NCI-H146 (cell line): ENCODE data around the gene NEU4.
A peak's percentile ranks its signal among the peaks of the same experiment; 100 is the strongest.
"Not testable (repeated sequence)": the region's sequence is repeated elsewhere in the genome, so short reads cannot be mapped to it uniquely, and the experiment has no call there.

ENCODE experiments used
- DNase-seq: peaks from one replicate; lab custom pipeline; 2025; lab: John Stamatoyannopoulos, UW

NEU4 gene, protein sequence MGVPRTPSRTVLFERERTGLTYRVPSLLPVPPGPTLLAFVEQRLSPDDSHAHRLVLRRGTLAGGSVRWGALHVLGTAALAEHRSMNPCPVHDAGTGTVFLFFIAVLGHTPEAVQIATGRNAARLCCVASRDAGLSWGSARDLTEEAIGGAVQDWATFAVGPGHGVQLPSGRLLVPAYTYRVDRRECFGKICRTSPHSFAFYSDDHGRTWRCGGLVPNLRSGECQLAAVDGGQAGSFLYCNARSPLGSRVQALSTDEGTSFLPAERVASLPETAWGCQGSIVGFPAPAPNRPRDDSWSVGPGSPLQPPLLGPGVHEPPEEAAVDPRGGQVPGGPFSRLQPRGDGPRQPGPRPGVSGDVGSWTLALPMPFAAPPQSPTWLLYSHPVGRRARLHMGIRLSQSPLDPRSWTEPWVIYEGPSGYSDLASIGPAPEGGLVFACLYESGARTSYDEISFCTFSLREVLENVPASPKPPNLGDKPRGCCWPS

DNA sequence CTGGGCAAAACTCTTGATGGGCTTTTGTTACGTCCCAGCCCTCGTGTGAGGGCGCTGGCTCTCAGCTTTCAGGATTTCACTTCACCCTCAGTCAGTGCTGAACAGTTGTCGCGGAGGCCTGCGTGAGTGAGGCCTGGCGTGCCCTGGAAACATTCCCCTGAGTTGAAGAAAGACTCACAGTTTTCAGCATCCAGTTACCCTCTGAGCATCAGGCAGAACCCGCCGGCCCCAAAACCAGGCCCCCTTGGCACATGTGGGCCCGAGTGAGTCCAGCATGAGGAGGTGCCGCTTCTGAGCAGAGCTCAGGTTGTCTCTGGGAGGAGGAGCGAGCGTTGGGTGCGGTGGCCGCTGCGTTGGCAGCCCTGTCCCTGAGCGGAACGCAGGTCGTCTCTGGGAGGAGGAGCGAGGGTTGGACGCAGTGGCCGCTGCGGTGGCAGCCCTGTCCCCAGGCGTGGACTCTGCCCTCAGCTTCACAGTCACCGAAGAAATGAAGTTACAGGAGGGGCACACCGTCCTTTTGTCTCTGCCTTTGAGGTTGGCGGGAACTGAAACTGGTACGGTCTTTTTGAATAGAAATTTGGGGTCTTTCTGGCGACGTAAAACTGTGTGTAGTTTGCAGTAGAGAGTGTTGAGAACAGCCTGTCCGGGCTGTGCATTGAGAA is at the start of gene NEU4:
Gene NEU4 (plus strand): TSS at position 473 of the 662 bp plus-strand sequence. CDS start 5,292 bp downstream, outside the sequence.
- no peak for DNase-seq

DNA sequence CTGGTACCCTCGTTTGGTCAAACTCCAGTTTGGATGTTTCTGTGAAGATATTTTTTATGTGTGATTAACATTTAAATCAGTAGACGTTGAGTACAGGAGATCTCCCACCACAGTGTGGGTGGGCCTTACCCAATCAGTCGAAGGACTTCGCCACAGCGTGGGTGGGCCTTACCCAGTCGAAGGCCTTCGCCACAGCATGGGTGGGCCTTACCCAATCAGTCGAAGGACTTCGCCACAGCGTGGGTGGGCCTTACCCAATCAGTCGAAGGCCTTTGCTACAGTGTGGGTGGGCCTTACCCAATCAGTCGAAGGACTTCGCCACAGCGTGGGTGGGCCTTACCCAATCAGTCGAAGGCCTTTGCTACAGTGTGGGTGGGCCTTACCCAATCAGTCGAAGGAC is 49.1 kb upstream of the NEU4 start:
- not testable (repeated sequence) for DNase-seq

DNA sequence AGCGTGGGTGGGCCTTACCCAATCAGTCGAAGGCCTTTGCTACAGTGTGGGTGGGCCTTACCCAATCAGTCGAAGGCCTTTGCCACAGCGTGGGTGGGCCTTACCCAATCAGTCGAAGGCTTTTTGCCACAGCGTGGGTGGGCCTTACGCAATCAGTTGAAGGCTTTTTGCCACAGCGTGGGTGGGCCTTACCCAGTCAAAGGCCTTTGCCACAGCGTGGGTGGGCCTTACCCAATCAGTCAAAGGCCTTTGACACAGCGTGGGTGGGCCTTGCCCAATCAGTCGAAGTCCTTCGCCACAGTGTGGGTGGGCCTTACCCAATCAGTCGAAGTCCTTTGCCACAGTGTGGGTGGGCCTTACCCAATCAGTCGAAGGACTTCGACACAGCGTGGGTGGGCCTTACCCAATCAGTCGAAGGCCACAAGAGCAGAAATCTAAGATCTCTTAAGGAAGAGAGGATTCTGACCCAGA is 48.7 kb upstream of the NEU4 start:
- no peak for DNase-seq

DNA sequence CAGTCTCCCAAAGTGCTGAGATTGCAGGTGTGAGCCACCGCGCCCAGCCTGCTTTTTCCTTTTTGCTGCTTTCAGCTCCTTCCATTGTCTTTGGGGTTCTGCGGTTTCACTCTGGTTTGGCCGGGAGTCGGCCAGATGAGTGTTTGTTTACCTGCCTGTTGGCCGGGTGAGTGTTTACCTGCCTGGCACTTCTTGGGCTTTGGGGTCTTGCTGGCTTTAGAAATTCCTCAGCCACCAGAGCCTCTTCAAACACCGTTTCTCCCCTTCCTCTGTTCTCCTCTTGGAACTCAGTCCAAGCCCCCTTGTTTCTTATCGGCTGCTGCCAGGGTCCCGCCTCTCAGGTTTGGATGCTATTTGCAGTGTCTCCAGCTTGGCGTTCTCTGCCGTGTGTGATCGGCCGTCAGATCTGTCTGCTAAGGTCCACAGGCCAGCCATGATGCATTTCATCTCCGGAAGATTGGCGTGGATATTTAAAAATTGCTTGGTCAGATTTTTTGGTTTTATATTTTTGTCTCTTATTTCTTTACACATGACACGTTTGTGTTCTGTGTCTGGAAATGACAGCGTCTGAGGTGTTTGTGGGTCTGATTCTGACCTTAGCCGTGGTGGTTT is 46.6 kb upstream of the NEU4 start:
- no peak for DNase-seq

DNA sequence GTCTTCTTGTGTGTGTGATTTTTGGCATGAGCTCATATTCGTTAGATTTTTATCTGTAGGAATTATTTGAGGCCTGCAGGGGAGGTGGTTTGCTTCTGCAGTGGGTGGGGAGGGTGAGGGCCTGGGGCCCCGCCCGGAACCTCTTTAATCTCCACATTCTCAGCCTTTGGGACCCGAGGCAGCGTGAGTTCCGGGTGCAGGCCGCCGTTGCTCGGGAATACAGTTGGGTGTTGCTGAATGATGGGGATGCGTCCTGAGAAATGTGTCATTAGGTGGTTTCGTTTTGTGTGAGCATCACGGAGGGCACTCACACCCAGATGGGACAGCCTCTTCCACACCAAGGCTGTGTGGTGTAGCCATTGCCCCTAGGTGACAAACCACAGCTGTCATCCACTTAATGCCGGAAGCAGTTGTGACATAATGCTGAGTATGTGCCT is 46.0 kb upstream of the NEU4 start:
- DNase-seq = no peak

DNA sequence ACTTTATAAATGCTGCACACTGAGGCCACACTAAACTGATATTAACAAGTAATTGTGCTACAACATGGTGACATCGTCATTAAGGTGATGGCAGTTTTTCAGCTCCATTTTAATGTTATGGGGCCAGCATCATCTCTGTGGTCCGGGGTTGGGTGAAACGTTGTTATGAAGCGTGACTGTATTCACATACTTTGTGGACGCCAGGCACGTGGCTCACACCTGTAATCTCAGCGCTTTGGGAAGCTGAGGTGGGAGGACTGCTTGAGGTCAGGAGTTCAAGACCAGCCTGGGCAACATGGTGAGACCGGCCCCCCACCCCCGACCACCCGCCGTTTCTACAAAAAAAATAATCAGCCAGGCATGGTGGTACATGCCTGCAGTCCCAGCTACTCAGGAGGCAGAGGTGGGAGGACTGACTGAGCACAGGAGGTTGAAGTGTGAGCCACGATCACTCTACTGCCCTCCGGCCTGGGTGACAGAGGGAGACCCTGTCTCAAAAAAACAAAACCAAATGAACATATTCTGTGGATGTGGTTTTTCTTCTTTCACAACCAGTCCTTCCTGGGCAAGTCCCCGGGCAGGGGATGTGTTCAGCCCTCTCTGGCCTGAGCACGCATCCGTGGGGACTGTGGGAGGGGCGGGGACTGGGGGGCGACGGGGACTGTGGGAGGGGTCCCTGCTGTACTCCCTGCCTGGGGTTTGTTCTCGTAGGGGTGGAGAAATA is 45.3 kb upstream of the NEU4 start:
- DNase-seq = no peak

DNA sequence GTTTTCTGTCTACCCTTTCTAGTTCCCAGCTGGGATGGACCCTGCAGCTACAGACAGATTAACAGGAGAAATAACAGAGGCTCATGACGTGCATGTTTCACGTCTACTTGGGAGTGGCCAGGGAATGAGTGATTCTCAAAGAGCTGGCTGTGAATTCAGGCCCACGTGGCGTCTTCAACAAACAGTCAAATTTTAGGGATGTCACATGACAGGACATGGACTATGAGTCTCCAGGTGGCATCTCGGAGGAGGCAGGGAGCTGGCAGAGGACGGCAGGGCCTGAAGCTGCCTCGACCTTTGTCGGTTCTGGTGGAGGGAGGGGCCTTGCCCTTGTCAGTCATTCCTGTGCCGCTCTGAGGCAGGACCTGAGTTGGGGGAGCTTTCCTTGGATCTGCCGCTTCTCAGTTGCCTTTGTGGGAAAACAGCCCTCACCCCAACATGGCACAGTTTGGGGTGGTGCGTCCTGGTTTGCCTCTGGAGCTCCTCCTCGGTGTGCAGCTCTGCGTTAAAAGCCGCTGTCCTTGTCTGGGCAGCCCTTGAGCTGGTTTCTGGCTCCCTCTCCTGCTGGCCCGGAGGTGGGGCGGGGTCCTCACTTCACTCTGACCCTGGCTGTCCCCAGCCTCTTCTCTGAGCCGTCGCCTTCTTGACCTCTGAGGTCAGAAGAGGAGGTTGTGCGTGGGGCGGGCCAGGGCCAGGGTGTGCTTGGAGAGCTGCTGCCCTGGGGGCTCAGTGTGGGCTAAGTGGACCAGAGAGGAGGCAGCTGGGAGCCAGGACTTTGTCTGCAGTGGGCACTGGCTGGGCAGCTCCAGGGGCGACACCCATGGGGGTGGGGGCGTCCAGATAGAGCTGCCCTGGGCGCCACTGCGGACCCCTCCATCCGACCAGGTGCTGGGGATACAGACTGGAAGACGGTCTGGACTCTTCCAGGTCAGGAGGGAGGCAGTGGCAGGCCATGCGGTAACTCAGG is 44.4 kb upstream of the NEU4 start:
- DNase-seq = no peak

DNA sequence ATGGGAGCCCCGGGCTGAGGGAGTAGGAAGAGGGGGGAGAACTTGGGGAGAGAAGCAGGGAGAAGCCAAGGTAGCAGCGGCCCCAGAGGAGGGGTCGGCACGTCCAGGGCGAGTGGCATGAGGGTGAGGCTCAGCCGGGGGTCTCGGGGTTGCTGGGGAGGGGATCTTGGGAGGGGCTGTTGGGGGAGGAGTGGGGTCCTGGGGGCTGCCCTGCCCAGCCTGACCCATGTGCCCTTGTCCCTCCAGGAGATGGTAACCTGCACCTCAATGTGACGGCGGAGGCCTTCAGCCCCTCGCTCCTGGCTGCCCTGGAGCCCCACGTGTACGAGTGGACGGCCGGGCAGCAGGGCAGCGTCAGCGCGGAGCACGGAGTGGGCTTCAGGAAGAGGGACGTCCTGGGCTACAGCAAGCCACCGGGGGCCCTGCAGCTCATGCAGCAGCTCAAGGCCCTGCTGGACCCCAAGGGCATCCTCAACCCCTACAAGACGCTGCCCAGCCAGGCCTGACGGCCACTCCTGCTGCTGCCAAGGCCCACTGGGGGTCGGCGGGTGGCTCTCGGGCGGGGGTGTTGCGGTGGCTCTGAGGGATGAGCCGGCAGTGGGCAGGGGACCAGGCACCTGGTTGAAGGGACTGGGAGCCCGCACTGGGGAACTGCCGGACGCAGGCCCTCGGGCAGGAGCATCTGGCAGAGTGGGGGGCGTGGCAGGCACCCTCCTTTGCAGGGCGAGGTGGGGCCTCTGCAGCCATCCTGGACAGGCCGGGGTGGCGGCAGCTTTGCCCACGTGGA is 41.3 kb upstream of the NEU4 start:
- no peak for DNase-seq

DNA sequence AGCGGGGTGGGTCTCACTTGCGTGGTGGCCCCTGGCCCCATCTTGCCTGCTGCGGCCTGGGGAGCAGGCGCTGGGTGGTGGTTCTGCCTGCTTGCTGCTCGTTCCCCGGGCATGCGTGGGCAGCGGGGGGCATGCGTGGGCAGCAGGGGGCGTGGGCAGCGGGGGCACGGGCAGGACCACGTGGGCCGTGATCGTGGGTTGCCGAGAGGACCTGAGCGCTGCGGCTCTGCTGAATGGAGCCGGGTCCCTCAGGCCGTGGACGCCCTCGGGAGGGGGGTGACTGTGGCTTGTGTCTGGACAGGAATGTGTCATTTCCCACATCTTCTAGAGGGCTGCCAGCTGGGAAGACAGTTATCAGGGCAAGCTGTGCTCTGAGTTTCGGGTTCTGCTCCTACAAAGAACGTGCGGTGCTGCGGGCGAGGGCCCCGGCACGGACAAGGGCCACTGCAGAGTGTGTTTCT is 40.7 kb upstream of the NEU4 start:
- DNase-seq = no peak

DNA sequence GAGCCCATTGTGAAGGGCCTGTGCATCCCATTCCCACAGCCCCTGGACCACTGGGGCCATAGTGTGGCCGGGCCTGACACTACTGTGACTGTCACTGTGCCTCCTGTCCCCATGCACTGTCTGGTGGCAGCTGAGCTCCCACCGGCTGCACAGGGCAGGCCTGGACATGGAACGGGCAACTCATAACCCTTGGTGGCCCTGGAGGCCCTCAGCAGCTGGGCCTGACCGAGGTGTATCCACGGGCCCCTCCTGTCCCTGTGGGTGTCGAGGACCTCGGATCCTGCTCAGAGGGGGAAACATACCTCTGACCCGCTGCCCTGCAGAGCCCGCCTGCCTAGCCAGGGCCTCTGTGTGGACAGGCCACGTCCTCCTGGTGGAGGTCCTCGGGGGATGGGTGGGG is 40.1 kb upstream of the NEU4 start:
- no peak for DNase-seq

DNA sequence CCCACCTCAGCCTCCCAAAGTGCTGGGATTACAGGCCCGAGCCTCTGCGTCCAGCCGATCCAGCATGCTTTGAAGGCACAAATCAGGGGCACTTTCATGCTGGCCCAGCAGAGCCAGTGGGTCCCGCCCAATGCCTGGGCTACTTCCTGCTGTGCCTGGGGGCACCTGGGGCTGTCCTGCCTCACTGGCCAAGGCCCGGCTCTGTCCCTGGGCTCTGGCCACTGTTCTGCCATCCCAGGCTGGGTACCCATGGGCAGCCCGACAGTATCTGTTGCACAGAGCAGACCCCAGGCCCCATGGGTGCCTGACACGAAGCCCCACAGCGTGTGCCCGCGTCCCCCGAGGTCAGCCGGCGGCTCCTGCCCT is 39.2 kb upstream of the NEU4 start:
- DNase-seq = no peak

DNA sequence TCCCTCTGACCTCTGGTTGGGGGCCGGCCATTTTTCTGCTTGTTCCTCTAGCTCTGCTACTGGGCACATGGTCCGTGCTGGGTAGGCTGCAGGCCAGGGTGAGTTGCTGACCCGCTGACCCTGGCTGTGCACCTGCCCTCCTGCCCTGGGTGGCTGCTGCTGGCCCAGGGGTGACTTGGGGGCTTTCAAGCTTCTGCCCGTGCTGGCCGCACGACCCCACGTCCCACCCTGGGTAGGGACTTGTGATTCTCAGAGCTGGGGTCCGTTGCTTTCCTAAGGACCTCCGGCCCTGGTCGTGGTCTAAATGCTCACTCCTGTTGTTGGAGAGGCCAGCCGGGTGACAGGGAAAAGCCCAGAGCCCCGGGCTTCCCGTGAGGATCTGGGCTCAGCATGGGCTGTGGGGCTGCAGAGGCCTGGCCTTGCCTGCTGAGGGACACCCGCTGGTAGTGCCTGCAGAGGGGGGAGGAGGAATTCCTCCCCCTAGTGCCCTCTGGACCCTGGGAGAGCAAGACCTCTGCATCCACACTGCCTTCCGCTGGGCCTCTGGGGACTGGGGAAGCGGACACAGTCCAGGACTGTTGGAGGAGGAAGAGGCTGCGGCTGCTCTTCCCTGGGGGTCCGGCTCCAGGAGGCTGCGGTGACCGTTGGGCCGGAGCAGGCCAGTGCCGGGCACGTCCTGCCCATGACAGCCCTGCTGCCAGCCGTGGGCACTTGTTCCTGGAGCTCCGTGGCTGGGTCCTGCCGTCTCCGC is 38.6 kb upstream of the NEU4 start:
- no peak for DNase-seq

DNA sequence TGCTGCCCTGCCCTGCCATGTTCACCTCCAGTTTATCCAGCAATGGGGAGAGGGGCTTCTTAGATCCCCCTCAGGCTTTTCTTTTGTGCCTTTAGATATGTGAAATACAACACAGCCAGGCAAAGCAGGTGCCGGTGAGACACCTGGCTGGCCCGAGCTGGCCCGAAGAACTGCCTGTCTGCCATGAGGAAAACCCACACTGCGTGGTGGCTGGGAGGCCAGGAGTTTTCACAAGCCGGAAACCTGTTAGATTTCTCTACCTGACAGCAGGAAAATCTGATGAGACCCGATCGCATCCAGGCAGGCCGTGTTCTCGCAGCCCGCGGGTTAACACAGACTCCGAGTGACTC is 38.1 kb upstream of the NEU4 start:
- DNase-seq = no peak

DNA sequence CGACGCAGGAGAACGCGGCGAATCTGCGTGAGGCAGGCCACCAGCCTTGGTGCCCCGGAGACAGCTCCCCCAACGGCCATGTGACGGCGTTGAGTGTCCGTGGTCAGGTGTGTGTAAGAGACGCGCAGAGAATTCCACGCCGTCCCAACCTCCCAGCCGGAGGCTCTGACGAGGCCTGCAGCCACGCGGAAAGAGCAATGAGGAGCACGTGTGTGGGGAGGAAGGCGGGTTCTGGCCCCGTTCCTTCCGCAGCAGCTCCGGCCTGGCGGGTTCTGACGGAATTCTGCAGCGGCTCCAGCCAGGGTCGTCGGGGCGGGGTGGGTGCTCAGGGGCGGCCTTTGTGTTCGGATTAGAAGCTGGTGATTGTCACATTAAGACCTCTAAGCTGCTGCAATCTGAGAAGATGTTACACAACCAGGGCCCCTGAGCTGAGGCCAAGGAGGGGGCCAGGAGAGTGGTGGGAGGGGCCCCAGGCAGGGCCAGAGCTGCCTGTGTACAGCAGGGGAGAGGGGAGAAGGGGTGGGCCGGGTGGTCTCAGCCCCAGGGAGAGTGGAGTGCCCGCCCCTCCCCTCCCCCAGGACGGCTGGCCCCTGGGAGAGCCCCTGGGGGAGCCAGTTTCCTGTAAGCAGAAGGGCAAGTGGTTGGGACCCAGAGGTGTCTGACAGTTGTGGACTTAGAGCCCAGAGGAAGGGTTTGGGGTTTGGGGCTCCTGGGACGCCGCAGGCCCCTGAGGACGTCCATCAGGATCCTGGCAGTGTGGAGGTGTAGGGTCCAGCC is 37.5 kb upstream of the NEU4 start:
- DNase-seq = no peak

DNA sequence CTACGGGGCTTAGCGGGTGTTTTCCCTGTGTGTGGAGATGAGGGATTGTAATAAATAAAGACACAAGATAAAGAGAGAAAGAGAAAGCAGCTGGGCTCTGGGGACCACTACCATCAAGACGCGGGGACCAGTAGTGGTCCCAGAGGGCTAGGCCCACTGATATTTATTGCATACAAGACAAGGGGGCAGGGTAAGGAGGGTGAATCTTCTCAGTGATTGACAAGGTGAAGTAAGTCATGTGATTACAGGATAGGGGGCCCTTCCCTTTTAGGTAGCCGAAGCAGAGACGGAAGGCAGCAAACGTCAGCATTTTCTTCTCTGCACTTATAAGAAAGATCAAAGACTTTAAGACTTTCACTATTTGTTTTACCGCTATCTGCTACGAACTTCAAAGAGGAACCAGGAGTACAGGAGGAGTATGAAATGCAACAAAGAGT is 36.9 kb upstream of the NEU4 start:
- no peak for DNase-seq

DNA sequence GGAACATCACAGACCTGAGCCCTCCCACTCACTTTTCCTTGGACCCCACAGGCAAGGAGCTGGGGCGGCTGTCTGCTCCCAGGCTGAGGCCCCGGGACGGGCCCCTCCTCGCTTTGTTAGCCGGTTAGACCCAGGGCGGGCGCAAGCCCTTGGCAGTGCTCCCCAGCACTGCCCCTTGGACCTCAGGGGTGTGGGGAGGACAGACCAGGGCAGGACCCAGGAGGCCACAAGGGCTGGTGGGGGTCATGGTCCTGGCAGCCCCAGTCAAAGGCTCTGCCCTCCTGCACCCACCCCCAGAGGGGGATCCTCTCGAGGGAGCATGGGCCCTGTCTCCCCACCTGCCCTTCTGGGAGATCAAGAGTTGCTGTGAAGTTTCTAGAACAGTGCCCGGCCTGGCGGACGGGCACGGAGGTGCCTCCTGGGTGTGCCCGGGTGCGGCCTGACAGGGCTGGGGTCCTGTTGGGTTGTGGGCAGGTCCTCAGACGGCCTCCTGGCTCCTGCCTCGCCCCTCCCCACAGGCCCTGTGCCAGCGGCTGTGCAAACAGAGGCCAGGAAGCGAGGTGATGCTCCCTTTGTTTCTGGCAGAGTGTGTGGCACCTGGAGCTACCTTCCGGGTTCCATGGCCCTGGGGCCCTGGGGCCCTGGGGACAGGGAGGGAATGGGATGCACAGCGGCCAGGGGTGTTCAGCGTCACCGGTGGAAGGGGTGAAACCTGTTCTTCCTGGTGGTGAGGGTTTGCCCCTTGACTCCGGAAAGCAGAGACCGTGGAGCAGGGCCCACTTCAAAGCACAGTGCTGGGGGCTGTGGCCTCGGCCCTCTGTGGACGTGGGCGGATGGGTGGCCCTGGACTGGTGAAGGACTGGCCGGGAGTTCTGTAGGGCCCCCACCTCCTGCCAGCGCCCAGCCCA is 35.2 kb upstream of the NEU4 start:
- peak; percentile 63 for DNase-seq

DNA sequence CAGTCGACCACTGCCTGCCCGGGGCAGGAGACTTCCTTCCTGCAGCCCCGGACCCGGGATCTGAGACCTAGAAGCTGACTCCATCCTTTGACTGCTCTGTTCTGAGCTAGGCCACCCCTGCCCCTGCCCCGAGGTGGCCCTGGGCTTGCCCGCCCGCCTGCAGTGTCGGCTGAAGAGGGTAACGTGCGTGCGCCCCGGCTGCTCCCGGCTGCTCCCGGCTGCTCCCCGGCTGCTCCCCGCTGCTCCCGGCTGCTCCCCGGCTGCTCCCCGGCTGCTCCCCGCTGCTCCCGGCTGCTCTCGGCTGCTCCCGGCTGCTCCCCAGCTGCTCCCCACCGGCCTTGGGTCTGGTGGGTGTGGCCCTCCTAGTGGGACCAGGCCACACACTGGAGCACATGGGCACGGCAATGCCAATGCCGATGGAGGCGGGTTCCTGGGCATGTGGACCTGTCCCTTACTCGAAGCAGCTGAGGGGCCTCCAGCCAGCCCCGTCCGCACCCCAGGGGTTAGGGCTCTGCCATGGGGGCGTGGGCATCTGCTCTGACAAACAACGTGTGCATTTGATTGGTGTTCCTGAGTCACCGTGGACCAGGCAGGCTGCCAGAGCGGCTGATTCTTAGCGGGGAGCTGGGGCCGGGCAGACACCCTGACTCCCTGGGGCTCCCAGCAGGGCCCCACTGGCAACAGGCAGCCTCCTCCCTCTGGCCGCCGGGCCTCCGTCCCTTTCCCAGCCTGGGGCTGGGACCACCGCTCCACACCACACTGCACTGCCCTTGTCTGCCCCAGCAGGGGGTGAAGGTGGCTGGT is 34.4 kb upstream of the NEU4 start:
- peak; percentile 52 for DNase-seq
